ENCODE results near the gene CTRL. TPM values are rescaled to one million over a fixed set of nuclear protein-coding genes. Genes with fewer than 3 reads are reported as not detected.
A peak's percentile ranks its signal among the peaks of the same experiment; 100 is the strongest.
"Not testable (repeated sequence)": the region's sequence is repeated elsewhere in the genome, so short reads cannot be mapped to it uniquely, and the experiment has no call there.

CTRL gene
- total RNA-seq, 1 donor from 2014 or later: 0.51 TPM

- DNase-seq: no peak
Measured at GRCh38 chr16:67941469-67942199, 10.0 kb upstream of the CTRL start.

GRCh38 chr16:67940446-67941089 is 8.9 kb upstream of the CTRL start:
- DNase-seq: no peak

- no peak for DNase-seq
Measured at GRCh38 chr16:67939507-67940445, 8.1 kb upstream of the CTRL start.

GRCh38 chr16:67937713-67938112 is 6.1 kb upstream of the CTRL start:
- DNase-seq: not testable (repeated sequence)

DNA sequence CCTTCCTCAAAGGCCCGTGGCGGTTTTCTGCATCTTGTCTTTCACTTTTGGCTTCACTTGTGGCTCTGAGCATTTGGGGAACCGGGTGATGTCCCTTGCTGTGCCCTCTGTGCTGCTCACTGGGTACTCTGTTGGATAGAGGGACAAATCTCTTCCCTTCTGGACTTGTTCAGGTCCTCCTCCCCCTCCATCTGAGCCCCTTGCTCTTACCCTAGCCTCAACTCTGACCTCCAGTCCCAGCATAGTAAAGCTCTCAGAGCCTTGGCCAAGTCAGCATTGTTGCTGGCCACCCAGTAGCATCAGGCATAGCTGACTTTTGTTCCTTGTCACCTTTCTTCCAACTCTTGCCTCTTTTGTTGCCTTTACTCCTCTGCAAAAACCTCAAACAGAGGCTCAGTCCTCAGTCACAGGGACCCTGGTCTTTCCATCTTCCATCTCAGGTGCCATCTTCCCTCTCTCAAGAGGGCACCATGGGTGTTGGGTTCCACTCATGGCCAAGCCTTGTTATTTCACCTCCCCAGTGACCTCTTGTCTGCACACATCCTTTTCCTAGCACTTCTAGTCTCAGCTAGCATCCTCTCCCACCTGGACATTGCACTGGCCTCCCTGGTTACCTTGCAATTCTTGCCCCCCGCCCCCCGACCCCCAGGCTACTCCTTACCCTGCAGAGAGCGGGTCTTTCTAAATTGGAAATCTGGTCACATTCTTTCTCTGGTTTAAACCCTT is 5.4 kb upstream of the CTRL start:
- DNase-seq: peak; percentile 68

- peak; percentile 44 for DNase-seq
Measured at GRCh38 chr16:67936124-67936879, 4.6 kb upstream of the CTRL start, which contains the start of gene PSMB10. TSS of gene PSMB10 (minus strand) at chr16:67936850. CDS start at chr16:67936749, 101 bp downstream.

- peak; percentile 98 for DNase-seq
Measured at GRCh38 chr16:67935402-67936123, 3.9 kb upstream of the CTRL start.

GRCh38 chr16:67935101-67935401 is 3.4 kb upstream of the CTRL start:
- no peak for DNase-seq

- DNase-seq: no peak
Measured at GRCh38 chr16:67934306-67935100, 2.8 kb upstream of the CTRL start.

GRCh38 chr16:67933805-67934204 is 2.1 kb upstream of the CTRL start:
- DNase-seq: no peak

DNA sequence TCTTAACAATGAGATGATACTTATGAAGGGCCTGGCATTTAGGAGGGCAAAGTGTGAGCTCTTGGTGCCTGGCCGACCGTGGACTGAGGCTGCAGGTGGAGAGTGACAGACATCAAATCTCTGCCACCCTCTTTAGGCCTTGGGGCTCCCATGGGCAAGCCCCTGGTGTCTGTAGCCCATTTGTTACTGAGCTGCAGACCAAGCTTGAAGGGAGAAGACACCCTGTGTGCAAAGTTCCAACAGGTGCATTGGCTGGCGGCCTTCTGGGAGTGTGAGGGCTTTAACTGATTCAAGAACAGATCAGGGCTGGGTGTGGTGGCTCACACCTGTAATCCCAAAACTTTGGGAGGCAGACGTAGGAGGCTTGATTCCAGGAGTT is 789 bp upstream of the CTRL start:
- no peak for DNase-seq

- no peak for DNase-seq
Measured at GRCh38 chr16:67930678-67931211, 917 bp downstream of the CTRL start.

GRCh38 chr16:67930191-67930590 is 1.5 kb downstream of the CTRL start:
- DNase-seq: no peak

- peak; percentile 84 for DNase-seq
Measured at GRCh38 chr16:67928561-67929364, 2.9 kb downstream of the CTRL start.

GRCh38 chr16:67928147-67928546 is 3.5 kb downstream of the CTRL start:
- no peak for DNase-seq

GRCh38 chr16:67927131-67927941 is 4.3 kb downstream of the CTRL start:
- DNase-seq: no peak

DNA sequence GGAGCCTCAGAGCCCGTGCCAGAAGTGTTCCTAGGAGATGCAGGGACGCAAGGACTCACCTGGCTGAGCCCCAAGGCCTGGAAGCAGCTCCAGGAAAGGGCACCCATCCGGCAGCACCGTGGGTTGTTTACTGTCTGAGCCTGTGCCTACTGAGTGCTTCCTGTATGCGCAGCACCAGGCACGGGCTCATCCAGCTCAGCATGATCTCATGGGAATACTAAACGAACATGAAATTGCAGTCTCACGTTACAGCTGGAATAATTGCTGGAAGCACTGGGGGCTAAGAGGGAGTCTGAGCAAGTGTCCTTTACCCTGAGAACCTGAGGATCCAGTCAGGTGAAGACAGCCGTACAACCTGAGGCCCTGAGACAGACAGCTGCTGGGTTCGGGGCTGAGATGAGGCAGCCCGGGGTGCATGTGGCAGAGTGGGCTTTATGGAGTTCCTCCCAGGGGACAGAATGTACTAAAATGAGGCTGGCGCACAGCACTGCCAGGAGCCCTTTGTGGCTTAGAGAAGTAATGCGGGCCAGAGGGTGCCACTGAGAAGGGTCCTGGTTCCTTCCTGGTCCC is 5.4 kb downstream of the CTRL start:
- no peak for DNase-seq

Data from tongue (tissue), 2 donors.